ENCODE measurements around the gene CISD2.

The CISD2 gene

DNA sequence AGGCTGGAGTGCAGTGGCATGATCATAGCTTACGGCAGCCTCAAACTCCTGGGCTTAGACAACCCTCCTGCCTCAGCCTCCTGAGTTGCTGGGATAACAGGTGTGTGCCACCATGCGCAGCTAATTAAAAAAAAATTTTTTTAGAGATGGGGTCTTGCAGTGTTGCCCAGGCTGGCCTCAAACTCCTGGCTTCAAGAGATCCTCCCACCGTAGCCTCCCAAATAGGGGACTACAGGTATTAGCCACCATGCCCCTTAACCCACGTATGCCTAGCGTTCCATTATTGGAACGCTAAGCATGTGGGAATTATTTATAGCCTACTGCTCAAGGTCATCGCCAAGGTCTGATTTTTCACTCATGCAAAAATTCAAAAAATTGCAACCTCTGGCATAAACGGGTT lies 21.1 kb upstream of the CISD2 start:
- TF ChIP-seq, protein P1, sequence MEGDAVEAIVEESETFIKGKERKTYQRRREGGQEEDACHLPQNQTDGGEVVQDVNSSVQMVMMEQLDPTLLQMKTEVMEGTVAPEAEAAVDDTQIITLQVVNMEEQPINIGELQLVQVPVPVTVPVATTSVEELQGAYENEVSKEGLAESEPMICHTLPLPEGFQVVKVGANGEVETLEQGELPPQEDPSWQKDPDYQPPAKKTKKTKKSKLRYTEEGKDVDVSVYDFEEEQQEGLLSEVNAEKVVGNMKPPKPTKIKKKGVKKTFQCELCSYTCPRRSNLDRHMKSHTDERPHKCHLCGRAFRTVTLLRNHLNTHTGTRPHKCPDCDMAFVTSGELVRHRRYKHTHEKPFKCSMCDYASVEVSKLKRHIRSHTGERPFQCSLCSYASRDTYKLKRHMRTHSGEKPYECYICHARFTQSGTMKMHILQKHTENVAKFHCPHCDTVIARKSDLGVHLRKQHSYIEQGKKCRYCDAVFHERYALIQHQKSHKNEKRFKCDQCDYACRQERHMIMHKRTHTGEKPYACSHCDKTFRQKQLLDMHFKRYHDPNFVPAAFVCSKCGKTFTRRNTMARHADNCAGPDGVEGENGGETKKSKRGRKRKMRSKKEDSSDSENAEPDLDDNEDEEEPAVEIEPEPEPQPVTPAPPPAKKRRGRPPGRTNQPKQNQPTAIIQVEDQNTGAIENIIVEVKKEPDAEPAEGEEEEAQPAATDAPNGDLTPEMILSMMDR (IDR thresholded peaks at IDR 0.05; ENCODE audit: low read depth, low read length, missing control alignments): no peak
- in situ Hi-C loops (cut with HindIII; ENCODE audit: low sequenced_read_pairs): no loop called here
- no peak for DNase-seq (ENCODE audit: low read depth)
- H3K4me3 ChIP-seq (ENCODE audit: low read depth, low read length): no peak overlapping the region

DNA sequence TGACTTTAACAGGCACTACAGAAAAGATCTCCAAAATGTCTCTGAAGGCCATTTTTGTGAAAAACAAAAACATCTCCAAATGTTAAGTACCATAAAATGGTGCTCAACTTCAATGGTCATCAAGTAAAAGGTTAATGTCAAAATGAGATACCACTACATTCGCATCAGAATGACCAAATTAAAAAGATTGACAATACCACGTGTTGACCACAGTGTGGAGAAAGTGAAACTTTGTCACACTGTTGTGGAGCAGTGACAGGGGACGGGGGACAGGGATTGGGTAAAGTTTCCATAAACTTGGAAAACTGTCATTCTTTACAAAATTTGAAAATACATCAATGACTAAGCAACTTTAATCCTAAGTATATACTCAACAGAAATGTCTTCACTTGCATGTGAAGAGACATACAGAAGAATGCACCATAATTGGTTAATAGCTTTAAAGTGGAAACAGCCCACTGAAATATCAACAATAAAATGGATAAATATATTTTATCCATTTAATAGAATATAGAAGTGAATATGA lies 19.1 kb upstream of the CISD2 start:
- TF ChIP-seq, protein P1 (IDR thresholded peaks at IDR 0.05; ENCODE audit: low read depth, low read length, missing control alignments): no peak
- no peak overlapping the region for H3K4me3 ChIP-seq (ENCODE audit: low read depth, low read length)
- in situ Hi-C loops (cut with HindIII; ENCODE audit: low sequenced_read_pairs): no loop called here
- no peak for DNase-seq (ENCODE audit: low read depth)

DNA sequence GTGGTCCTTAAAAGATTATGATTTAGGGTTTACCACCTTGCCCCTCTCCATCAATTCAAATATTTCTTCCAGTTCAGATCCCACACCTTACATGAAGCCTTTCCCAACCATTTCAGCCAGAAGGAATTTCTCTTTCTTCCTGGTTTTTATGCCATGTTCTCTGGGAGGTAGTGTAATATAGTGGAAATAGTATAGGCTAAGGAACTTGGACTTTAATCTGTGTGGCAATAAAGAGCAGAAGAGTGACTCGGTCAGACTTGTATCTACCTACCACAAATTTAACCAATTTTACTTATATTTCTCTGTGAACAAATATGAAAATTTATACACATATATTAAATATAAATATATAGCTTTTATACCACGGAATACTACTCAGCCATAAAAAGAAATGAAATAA lies 18.4 kb upstream of the CISD2 start:
- TF ChIP-seq, protein P1 (IDR thresholded peaks at IDR 0.05; ENCODE audit: low read depth, low read length, missing control alignments): no peak
- no peak overlapping the region for H3K4me3 ChIP-seq (ENCODE audit: low read depth, low read length)
- no peak for DNase-seq (ENCODE audit: low read depth)
- in situ Hi-C loops (cut with HindIII; ENCODE audit: low sequenced_read_pairs): no loop called here

DNA sequence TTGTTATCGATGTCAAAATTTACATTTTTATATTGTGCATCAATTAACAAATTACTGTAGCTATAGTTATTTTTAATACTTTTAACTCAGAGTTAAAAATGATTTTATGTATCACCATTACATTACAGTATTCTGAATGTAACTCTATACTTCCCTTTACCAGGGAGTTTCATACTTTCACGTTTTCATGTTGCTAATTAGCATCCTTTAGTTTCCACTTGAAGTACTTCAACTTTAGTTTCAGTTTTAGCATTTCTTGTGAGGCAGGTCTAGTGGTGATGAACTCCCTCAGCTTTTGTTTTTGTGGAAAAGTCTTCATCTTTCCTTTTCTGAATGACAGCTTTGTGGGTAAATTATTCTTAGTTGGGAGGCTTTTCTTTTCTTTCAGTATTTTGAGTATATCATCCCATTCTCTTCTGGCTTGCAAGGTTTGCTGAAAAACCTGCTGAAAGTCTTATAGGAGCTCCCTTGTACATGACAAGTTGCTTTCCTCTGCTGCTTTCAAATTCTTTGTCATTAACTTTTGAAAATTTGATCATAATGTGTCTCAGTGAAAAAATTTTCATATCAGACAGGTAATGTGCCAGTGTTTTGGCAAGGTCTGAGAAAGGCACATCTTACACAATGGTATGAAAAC lies 9.8 kb upstream of the CISD2 start:
- no peak for DNase-seq (ENCODE audit: low read depth)
- no peak overlapping the region for H3K4me3 ChIP-seq (ENCODE audit: low read depth, low read length)
- in situ Hi-C loops (cut with HindIII; ENCODE audit: low sequenced_read_pairs): no loop called here
- TF ChIP-seq, protein P1 (IDR thresholded peaks at IDR 0.05; ENCODE audit: low read depth, low read length, missing control alignments): no peak

DNA sequence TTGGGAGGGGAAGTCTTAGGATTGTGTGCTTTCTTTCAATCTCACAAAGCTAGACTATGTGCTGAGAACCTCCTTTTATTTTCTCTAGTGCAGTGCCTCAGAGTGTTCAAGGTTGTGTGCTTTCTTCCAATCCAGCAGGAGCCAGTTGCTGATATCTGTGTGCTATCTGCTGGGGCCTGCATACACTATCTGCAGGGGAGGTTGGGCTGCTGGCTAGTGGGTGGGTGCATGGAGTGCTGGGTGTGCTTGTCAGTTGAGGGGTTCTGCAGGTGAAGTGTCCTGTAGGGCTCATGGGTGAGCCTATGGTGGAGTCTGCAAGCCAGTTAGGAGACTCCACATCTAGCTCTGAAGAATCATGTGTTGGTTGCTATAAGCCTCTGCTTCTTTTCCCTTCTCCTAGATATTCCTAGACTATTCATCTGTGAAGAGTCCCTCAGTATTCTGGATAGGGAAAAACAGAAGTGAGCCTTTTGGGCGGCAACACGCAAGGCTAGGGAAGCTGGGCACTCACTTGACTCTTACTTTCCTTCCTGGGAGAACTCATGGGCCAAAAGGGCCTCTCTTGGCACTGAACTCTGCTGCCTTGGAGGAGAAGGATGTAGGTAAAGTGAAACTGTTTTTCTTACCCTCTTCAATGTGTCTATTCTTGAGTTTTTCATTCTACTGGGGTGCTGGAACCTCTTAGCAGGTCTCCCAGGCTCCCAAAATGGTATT lies 8.0 kb upstream of the CISD2 start:
- DNase-seq (ENCODE audit: low read depth): no peak
- TF ChIP-seq, protein P1 (IDR thresholded peaks at IDR 0.05; ENCODE audit: low read depth, low read length, missing control alignments): no peak
- H3K4me3 ChIP-seq (ENCODE audit: low read depth, low read length): no peak overlapping the region
- in situ Hi-C loops (cut with HindIII; ENCODE audit: low sequenced_read_pairs): no loop called here

DNA sequence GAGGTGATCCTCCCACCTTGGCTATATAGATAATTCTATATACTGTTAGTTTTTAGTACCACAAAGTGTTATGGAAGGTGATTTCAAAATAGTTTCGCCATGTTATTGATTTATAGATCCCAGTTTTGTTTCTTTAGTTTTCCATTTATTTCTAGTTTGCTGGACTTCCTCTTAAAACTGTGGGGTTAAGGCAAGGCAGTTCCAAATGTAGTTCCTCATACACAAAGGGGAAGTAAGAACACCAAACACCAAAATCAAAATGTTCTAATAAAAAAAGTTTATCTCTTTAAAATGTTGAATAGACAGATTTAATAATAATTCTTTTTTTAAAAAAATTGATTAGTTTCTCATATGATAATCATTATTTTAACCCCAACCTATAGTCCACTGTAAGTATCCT lies 6.8 kb upstream of the CISD2 start:
- TF ChIP-seq, protein P1 (IDR thresholded peaks at IDR 0.05; ENCODE audit: low read depth, low read length, missing control alignments): no peak
- no peak for DNase-seq (ENCODE audit: low read depth)
- in situ Hi-C loops (cut with HindIII; ENCODE audit: low sequenced_read_pairs): no loop called here
- no peak overlapping the region for H3K4me3 ChIP-seq (ENCODE audit: low read depth, low read length)
